OCI-LY1 (cell line): ENCODE data around the gene PDE8A.

Experiments
- H2AFZ ChIP-seq: fragments of 200-600 bp; sonication (generic), shearing (Covaris generic); 2 replicates; pipeline ENCODE4 v1.6.0; 2014; ENCODE audit warnings: antibody characterized with exemption, mild to moderate bottlenecking, low read length
- H3F3A ChIP-seq: fragments of 200-600 bp; sonication (generic), shearing (Covaris generic); 2 replicates; pipeline ENCODE4 v1.6.0; 2014; ENCODE audit warnings: mild to moderate bottlenecking, antibody characterized with exemption, low read length, moderate library complexity; ENCODE audit not compliant: insufficient read depth
- H3K27ac ChIP-seq: fragments of 200-600 bp; sonication (generic); 2 replicates; pipeline ENCODE4 v1.5.1; 2014; ENCODE audit warnings: low read length, mixed run types, mild to moderate bottlenecking, low read depth; ENCODE audit not compliant: poor library complexity, severe bottlenecking
- H3K27me3 ChIP-seq: fragments of 200-600 bp; sonication (generic); 2 replicates; pipeline ENCODE4 v1.6.0; 2014; ENCODE audit warnings: antibody characterized with exemption, mild to moderate bottlenecking, low read length, moderate library complexity; ENCODE audit not compliant: insufficient read depth
- H3K36me3 ChIP-seq: fragments of 200-600 bp; sonication (generic); 2 replicates; pipeline ENCODE4 v1.6.1; 2014; ENCODE audit warnings: mild to moderate bottlenecking, antibody characterized with exemption, low read length, moderate library complexity, mixed read lengths; ENCODE audit not compliant: insufficient read depth
- H3K4me1 ChIP-seq: fragments of 200-600 bp; sonication (generic); 2 replicates; pipeline ENCODE4 v1.5.1; 2014; ENCODE audit warnings: mild to moderate bottlenecking, low read length, moderate library complexity; ENCODE audit not compliant: insufficient read depth, severe bottlenecking
- H3K4me2 ChIP-seq: fragments of 200-600 bp; sonication (generic), shearing (Covaris generic); 2 replicates; pipeline ENCODE4 v1.6.1; 2014; ENCODE audit warnings: low read length
- H3K4me3 ChIP-seq: fragments of 200-600 bp; sonication (generic); 2 replicates; pipeline ENCODE4 v1.5.1; 2014; ENCODE audit warnings: low read length, low read depth, mild to moderate bottlenecking, mixed read lengths; ENCODE audit not compliant: poor library complexity, severe bottlenecking
- H3K79me2 ChIP-seq: fragments of 200-600 bp; shearing (Covaris generic); 2 replicates; pipeline ENCODE4 v1.6.1; 2016; ENCODE audit warnings: mixed run types, low read length, mixed read lengths; ENCODE audit not compliant: insufficient read depth
- H3K9ac ChIP-seq: fragments of 200-600 bp; sonication (generic), shearing (Covaris generic); 2 replicates; pipeline ENCODE4 v1.6.1; 2014; ENCODE audit warnings: mild to moderate bottlenecking, low read length, mixed read lengths
- H3K9me2 ChIP-seq: fragments of 200-600 bp; sonication (generic), shearing (Covaris generic); 2 replicates; pipeline ENCODE4 v1.6.1; 2014; ENCODE audit warnings: low read depth, mild to moderate bottlenecking, low read length, mixed read lengths
- H3K9me3 ChIP-seq: fragments of 200-600 bp; shearing (Covaris generic); 2 replicates; pipeline ENCODE4 v1.6.1; 2014; ENCODE audit warnings: low read length, mixed read lengths
- H4K20me1 ChIP-seq: fragments of 200-600 bp; sonication (generic), shearing (Covaris generic); 2 replicates; pipeline ENCODE4 v1.6.0; 2016; ENCODE audit warnings: mild to moderate bottlenecking, low read length; ENCODE audit not compliant: insufficient read depth
- CTCF ChIP-seq: fragments of 200-600 bp; sonication (generic), shearing (Covaris generic); IDR thresholded peaks from 2 replicates; pipeline ENCODE4 v1.5.1; 2017; ENCODE audit warnings: mild to moderate bottlenecking, antibody characterized with exemption, low read length, moderate library complexity, mixed read lengths
- EZH2 ChIP-seq: fragments of 200-600 bp; sonication (generic), shearing (Covaris generic); IDR thresholded peaks from 2 replicates; pipeline ENCODE4 v1.8.0; 2017; ENCODE audit warnings: borderline replicate concordance, mixed run types, mild to moderate bottlenecking, antibody characterized with exemption, low read length, moderate library complexity, mixed read lengths

Gene PDE8A

GRCh38 chr15:85167568-85167967 is 185.9 kb downstream of the PDE8A start:
- Histone ChIP-seq H3K9ac (no peak overlapping the region), H4K20me1 (no peaks in the 10 kb centered on the region), H3K4me2 (no peak overlapping the region), H3F3A (no peaks in the 10 kb centered on the region), H3K27ac (no peak overlapping the region), H3K79me2 (no peaks in the 10 kb centered on the region), H3K4me3 (no peak overlapping the region), H3K36me3 (no peaks in the 10 kb centered on the region), H3K9me2 (no peaks in the 10 kb centered on the region), H2AFZ (no peak overlapping the region), H3K9me3 (0 out of 2 replicates have a peak, but pooled peaks cover 3% of the 10 kb centered on the region), H3K27me3 (no peaks in the 10 kb centered on the region), H3K4me1 (peaks cover 4% of the 10 kb centered on the region)
- TF ChIP-seq EZH2 (no peak), CTCF (no peak)

GRCh38 chr15:85168642-85169173 is 187.1 kb downstream of the PDE8A start:
- Histone ChIP-seq H3K27me3 (no peaks in the 10 kb centered on the region), H3K79me2 (no peaks in the 10 kb centered on the region), H3K9ac (no peak overlapping the region), H2AFZ (no peak overlapping the region), H3K4me3 (peak overlapping the region; percentile 51), H3K36me3 (no peaks in the 10 kb centered on the region), H3K27ac (no peak overlapping the region), H3K9me3 (0 out of 2 replicates have a peak, but pooled peaks cover 3% of the 10 kb centered on the region), H3K4me2 (peak overlapping the region; percentile 72), H3K4me1 (peaks cover 4% of the 10 kb centered on the region), H3K9me2 (no peaks in the 10 kb centered on the region), H3F3A (no peaks in the 10 kb centered on the region), H4K20me1 (no peaks in the 10 kb centered on the region)
- TF ChIP-seq CTCF (peak; percentile 73), EZH2 (no peak)

- Histone ChIP-seq H3K27ac (no peak overlapping the region), H3K27me3 (no peaks in the 10 kb centered on the region; the same call in 1 of the 2 replicates), H3K4me3 (no peak overlapping the region), H3K4me1 (peaks cover 4% of the 10 kb centered on the region), H3K9me2 (no peaks in the 10 kb centered on the region), H4K20me1 (no peaks in the 10 kb centered on the region), H3K9me3 (no peaks in the 10 kb centered on the region), H3K4me2 (no peak overlapping the region), H3K36me3 (no peaks in the 10 kb centered on the region), H3K79me2 (no peaks in the 10 kb centered on the region), H3F3A (no peaks in the 10 kb centered on the region), H2AFZ (no peak overlapping the region), H3K9ac (no peak overlapping the region)
- TF ChIP-seq EZH2, result no peak
- no peak for TF ChIP-seq CTCF
Measured at GRCh38 chr15:85171736-85172135, 190.1 kb downstream of the PDE8A start.
